HG03139 (cell line): ENCODE measurements around the gene HAND2.

Experiments used
- ATAC-seq: cut with Tn5 transposase; IDR thresholded peaks from one replicate; pipeline ENCODE4 v1.9.1; 2021; ENCODE audit not compliant: unreplicated experiment

HAND2 gene

DNA sequence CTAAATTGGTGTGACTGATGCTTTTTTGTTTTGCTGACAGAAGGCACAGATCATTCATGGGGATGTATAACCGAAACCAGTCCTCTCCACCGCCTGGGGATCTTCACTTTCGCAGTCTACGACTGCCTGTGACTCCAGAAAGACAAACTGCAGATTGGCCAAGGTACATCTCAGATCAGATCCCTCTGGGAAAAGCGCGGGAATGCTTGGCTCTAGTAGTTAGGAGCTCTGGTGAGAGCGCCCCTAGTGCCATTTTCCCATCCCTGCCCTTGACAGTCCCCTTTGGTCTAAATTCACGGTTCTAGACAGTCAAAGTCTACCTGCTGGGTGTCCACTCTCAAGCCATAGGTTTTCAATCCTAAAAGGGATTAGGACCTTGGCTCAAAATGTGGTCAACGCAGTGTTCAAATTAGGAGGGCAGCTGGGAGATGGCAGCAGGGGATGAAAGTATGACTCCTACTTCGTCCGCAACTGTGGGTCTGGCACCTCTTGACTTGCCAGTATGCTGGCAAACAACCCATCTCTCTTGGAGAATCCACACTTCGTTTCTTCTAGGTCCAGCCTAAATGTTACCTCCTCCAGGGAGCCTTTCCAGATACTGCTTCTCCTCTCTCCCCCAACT, 6.9 kb upstream of the HAND2 start:
- no peak for ATAC-seq

DNA sequence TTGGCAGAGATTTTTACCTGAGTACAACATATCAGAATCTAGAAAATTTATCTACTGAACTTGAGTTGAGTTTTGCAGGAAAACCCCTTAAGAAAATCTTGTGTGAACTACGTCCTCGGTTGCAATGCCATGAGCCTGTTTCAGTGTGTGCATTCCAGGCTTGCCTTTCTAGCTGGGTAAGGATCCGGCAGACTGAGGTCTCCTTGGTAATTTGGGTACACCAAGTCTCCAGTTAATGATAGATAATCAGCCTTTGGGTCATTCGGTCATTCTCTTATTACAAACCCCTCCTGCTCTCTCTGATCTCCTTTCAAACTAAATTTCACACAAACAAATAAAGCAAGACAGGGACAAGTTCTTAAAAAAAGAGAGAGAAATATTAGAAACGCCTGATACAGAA, 5.9 kb upstream of the HAND2 start:
- ATAC-seq = no peak

DNA sequence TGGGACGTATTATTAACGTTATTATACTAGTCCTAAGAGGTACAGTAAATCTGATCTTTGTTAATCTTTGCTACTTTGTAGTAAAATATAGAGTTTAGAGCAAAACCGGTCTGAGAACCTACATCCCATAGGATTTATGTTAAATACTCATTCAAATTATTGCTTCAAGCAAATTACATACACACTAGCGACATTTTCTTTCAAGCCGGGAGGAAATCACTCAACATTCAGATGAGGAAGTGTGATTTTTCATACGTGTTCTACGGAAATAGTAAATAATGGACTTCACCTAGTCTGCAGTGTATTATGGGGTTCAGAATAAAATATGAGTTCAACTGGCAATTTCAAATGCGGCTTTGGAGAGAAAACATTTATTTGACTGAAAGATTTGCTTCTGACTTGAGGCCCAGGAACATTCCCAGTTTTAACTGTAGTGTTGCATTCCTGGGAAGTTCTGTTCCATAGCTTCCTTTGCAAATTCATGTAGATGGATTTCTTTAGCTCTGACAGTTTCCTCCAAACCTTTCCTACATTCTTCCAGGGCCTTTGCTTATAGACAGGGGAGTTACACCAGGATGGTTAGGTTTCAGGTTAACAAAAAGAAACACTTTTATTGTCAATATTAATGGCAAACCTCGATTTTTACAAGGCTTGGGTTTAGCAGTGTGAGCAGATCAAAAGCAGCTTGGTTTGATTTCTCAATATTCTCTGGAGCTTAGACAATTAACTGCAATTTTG, 5.3 kb upstream of the HAND2 start:
- no peak for ATAC-seq

DNA sequence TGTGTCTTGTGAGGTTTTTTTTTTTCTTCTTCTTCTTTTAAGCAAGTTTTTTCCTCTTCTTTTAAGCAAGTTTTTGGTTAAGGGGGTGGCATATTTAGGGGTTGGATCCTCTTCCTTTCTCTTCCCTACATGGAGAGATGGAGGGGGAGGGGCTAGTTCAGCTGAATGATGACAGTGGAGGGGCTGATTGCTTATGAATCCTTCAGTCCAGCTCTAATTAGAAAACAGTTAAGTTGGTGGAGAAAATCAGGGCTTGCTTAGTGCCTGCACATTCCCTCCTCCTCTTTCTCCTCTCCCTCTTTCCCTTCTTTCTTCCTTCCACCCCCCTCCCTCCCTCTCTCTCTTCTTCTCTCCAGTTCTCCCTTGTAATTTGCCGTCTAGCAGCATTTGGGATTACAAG, 4.4 kb upstream of the HAND2 start:
- no peak for ATAC-seq

DNA sequence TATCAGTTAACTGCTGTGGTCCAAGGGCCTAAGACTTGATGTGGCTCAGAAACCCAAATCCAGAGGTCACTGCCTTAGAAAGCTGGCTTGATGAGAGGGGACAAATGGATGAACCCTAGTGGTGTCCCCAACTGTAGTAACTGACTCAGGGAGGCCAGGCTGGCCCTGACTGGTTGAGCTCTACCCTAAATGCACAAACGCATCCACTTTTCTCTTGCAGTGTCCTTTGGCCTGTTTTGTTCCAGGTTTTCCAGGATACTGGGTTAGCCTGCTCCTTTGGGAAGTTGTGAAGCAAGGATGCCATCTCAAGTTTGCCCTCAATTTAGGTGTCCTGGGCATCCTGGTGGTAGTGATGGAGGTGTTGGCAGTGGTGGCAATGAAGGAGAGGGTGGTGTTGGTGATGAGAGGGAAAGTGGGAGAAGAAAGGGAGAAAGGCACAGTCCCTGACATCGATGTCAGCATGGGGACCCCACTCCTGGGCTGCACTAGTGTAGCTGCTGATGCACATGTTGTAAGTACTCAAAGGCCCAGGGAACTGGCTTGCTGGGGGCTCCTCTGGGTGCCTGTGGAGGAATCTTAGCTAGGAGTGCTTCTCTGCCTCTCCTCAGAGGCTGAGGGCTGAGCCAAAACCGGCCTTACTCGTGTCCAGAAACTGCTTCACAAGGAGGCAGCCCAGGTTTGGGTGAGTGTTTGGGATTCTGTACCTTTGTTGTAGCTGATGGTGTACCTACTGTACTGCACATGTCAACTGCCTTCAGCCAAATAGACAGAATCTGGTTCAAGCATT, 2.9 kb upstream of the HAND2 start:
- no peak for ATAC-seq

DNA sequence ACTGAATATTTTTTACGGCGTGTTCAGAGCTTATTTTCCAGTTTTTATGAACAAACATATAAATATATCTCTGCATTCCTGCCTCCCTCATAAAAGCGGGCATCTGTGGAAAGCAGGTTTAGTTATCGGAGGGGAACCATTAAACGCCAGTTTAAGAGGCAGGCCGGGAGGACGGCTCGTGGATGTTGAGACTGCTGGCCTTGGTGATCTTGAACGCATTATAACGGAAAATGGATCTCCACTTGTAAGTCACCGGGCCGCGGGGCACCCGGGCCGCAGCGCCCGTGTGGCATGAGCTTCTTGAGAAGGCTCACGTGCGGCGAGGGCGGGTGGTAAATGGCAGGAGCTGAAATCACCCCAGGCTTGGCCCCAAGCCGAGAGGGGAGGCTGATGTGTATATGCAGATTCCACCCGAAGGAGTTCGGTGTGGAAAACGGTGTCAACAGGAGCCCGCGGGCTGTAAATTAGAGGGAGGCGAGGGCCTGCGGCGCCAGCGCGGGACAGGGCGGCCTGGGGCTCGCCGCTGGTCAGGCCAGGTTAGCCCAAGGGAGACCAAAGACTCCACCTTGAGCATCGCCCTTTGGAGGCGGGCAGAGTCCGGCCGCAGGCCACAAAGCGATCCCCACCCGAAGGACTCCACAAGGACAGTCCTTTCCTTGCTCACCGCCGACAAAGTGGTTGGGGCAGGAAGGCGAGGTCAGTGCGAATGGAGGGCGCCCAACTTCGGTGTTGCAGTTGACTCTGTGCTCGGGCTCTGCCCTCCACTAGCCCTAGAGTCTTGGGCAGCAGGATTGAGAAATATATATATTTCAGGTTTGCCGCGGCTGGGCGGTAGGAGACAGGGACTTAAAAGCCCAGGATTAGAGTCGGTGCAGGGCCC, 1.3 kb upstream of the HAND2 start:
- no peak for ATAC-seq

DNA sequence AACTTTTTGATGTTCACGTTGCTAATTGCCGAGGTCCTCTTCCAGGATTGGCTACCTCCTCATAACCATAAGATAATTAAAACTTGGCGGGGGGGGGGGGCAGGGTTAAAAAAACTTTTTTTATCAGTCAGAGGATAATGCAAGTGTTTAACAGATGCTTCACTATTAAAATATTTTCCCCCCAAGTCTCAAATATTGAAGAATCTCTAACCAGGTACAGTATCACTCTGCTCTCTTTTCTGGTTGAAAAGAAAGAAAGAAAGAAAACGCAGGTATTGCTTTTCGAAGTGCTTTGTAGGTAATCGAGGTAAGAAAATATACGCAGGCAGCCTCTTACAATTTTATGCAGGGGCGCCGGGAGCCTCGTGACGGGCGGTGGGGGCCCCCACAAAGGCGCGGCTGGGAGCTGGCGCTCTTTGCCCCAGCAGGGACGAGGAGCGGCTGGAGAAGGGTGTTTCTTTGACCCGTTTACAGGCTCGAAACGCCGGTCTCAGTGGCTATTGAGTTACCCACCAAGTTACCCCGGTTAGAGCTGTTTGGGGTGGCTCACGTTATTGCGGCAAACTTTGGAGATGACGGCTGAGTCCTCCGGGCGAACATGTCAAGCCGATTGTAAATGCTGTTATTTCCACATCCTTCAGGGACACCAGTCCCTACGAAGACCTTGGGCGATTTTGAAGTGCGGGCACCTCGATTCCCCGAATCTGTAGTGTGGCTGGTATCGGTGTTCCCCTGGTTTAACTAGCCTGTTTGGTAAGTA, 477 bp upstream of the HAND2 start:
- no peak for ATAC-seq

DNA sequence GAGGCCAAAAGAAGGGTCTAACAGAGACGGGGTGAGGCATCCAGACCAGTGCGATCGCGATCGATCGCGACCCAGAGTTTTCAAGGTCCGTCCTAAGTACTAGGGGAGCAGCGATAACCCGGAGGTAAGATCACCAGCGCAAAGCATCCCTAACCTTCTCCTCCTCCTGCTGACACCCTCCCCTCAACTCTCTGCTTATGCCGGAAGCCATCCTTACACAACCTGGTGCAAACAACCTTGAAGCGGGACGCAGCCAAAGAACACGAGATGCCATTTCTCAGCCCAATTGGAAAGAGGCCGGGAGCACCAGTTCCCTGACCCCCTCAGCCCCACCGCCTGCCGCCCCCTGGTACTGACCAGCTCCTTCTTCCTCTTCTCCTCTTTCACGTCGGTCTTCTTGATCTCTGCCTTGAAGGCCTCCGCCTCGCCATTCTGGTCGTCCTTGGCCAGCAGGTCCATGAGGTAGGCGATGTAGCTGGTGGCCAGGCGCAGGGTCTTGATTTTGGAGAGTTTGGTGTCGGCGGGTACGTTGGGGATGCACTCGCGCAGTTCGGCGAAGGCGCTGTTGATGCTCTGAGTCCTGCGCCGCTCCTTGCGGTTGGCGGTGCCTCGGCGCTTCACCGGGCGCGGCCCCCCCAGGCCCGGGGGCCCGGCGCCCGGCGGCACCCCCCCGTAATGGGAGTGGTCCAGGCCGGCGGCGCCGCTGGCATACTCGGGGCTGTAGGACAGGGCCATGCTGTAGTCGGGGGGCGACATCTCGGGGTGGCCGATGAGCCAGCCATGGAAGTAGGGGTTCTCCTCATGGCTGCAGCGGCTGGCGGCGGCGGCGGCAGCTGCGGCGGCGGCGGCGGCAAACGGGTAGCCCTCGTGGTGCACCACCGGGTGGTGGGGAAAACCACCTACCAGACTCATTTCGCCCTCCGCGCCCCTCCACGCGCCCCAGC, 1.4 kb downstream of the HAND2 start:
- ATAC-seq = no peak

DNA sequence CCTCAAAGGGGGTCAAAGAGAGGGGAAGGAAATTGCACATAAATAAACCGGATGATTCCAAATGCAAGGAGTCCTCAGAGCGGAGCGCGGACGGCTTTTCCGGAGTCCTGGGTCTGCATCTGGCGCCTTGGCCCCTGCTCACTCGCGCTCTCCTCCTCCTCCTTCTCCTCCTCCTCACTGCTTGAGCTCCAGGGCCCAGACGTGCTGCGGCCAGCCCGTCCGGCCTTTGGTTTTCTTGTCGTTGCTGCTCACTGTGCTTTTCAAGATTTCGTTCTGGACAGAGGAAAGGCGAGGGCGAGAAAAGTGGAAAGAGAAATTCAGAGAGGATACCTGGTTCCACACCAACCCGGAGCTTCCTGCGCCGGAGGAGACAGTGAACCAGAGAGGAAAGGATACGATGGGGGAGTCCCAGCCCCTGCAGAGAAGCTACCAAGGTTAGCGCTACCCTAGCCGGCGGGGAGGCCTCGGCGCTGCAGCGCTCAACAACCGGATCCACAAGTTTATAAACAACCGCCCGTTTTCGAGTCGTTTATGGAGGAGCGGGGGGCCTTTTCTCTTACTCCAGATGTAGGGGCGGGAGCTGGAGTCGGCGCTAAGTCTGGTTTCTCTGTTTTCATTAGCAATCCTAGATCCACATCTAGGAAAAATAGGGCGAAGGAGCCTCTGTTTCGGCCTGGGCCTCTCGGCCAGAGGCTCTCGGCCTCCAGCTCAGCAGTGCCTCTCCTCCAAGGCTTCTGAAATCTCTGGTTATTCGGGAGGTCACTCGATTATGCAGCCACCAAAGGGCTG, 2.7 kb downstream of the HAND2 start:
- ATAC-seq = no peak

DNA sequence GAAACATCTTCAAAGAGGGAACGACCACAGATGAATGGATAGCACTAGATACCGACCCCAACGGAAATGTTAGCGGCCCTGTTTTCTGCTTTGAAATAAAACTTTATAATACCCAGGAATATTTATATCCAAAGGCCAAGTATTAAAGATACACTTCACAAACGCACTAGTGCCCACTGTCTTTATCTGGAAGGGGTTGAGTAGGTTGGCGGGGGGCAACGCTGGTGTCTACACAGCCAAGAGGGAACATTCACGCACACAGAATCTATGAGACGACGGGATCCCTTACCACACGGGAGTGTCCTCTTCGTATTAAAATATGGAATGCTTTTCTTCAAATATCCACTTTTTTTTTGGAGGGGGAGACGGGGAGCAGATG, 3.3 kb downstream of the HAND2 start:
- no peak for ATAC-seq

DNA sequence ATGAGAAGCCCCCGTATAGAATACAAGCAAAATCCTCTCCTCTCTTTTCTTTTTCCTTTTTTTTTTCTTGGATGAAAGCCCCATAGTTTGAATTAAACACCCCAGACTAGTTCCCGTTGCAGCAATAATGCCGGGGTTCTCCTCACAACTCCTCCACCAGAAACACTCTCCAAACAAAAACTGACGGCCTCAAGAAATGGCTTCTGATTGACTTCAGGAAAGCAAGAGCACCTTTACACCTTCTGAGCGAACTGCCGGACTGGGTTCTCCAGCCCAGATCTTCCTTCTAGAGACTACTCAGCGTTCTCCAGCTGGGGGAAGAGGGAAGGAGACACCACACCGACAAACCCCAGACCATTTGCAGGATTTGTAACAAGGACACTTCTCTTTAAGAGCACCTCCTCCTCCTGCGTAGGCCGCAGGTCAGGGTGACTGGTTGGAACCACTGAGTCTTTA, 4.0 kb downstream of the HAND2 start:
- no peak for ATAC-seq

DNA sequence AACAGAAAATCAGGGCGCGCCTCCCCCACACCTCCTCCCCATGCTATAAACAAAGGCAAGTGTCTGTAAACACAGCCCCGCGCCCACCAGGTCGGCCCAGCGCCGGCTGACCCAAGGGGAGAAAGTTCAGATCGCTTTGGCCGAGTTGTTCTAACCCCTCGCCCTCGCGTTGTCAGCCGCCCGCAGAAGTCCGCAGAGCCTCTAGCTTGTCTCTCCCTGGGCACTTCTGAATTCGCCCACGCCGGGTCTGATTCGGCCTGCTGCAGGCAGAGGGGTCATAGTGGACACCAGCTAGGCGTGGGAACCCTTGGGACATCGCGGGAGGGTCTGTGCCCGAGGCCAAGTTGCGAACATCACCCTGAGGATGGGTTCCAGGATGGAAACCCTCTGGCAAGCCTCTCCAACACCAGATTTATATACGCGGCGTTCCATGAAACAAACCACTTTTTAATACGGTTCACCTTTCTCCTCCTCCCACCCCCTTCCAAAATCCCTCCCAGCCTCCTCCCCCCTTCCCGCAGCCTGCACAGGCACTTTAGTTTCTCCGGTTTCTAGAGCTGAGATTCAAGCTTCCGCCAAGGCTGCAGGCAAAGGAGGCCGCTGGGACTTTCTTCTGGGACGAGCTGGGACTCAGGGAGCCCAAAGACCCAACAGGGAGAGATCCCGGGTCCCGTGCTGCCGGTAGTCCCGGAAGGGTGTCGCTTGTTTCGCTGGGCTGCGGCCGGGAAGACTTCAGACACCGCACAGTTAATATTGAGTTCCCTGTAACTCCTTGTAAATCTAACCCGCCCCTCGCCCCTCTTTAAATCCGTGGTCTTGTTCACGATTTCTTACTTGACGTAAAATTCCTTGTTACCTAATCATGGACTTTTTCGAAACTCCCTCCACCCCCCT, 4.7 kb downstream of the HAND2 start:
- ATAC-seq = no peak

DNA sequence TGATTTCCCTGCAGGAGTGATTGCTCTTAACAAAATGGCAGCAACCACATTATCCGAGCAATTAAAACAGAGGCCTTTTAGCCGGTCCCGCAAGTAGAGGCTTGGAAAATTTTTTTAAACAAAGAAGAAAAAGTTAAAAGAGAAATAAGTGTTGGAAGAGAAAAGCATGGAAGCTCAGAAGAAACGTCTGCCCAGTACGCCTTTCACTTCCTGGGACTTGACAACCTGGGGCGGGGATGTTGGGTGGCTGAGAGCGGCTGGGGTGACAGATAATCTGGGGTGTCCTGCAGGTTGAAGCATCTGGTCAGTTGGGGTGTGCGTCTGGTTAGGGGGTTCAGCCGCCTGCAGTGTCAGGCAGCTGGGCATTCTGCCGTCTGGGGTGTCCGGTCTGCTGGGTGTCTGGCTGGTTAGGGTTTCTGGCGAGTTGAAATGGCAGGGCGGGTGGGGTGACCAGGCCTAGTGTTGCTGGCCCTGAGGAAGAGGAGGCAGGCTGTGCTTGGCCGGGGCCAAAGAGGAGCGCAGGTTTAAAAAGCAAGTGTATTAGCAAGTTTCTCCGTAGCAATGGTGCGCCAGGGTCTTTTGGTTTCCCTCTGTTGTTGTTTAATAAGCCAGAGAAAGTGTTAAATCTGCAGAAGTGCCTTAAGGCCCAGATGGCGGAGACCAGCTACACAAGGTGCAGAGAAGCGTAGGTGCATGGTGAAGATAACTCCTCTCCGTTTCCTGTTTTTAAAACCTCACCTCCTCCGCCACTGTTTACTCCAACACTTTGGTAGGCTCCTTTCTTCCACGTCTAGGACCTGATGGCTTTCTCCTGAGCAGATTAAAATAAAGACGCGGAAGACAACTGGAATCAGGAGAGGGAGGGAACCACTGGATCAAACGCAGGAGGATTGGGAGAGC, 5.6 kb downstream of the HAND2 start:
- ATAC-seq = no peak

DNA sequence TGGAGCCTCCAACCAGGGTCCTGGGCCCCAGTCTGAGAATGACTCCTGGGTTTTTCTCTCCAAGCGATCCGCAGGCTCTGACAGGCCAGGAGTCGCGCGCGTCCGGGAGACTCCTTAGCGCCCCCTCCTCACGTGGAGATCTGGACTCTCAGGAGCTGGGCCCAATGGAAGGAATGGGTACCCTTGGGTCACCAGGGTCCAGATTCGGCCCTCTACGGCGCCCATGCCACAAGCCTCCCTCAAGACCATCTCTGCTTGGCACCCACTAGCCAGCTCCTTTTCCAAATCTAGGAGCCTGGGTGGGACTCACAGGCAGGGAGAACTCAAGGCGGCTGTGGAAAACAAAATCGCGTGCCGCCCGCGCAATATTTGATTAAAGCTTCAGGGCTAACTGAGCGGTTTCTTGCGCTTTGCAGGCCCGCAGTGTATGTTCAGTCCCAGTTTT, 7.1 kb downstream of the HAND2 start:
- ATAC-seq = no peak

DNA sequence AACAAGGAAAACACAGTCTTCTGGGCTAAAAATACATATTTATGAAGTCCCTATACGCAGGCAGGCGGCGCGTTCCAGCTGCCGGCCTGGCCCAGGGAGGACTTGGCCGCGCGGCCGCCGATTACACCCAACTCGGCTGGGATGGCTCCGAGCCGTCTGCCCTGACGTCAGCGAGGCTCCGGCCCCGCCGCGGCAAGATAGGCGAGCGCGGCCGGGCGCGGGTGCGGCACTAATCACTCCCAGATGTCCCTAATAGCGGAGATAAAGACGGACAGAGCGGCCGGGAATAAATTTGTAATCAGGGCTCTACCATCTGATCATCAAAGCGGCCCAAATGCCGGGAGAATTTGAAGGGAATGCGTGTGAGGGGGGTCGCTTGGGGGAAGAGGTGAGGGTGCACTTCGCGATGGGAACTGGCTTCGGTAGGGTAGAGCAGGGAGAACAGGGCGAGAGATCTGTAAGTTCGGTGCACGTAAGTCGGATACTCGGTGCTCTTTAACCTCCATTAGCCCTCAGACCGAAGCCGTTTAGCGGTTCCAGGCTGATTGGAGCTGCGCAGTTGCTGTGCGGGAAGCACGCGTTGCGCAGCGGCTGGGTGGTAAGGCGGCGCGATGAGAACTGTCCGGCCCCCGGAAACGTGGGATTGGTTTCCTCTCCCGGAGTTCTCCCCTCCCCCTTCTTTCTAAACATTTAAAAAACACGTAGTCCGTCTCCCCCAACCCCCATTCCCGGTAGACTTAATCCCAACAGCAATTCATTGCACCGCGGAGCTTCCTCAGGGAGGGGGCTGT, 7.7 kb downstream of the HAND2 start:
- ATAC-seq = no peak
